ENCODE results near the gene CST1. TPM values are rescaled to one million over a fixed set of nuclear protein-coding genes. Genes with fewer than 3 reads are reported as not detected.
"Not testable (repeated sequence)": the region's sequence is repeated elsewhere in the genome, so short reads cannot be mapped to it uniquely, and the experiment has no call there.

The CST1 gene
- total RNA-seq, 1 donor from 2014 or later = not detected

DNA sequence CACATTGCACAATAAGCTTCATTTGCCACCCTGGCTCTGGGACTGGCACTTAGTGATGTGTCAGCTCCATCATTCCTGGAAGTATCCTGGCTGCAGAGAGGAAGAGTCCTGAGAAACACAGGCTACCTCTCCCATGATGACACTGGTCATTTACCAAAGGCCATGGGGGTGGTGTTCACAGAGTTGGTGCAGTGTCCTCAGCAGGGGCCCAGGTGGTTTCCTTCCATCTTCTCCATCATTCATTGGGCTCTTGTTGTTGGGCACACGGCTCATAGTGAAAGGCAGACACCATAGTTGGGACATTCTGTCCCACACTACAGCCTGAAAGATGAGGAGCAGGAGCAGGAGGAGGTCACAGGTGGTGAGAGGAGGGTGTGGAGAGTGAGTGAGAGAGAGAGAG is 15.8 kb upstream of the CST1 start:
- Histone ChIP-seq H3K36me3 (ENCODE audit: insufficient read depth, low read length) (no peaks in the 10 kb centered on the region), H4K20me1 (ENCODE audit: insufficient read depth, low read length) (no peaks in the 10 kb centered on the region), H3K4me3 (ENCODE audit: insufficient read depth, low read depth, low read length) (no peak overlapping the region), H3K27ac (ENCODE audit: low read depth, low read length) (no peak overlapping the region), H3K9me3 (ENCODE audit: insufficient read depth, low read depth, low read length) (no peaks in the 10 kb centered on the region), H3K79me2 (ENCODE audit: insufficient read depth, low read length) (no peaks in the 10 kb centered on the region), H3K27me3 (ENCODE audit: insufficient read depth, low read length) (peaks cover 2% of the 10 kb centered on the region), H3K9ac (ENCODE audit: low read length) (no peak overlapping the region), H3K4me1 (ENCODE audit: insufficient read depth, low read length) (no peaks in the 10 kb centered on the region), H3K4me2 (ENCODE audit: low read length) (no peak overlapping the region), H2AFZ (ENCODE audit: low read depth, low read length) (no peak overlapping the region)
- Mint-ChIP-seq H3K27ac (ENCODE audit: unreplicated experiment) (no peak overlapping the region), H3K4me3 (ENCODE audit: unreplicated experiment) (no peak overlapping the region), H3K36me3 (ENCODE audit: low read depth, unreplicated experiment) (no peaks in the 10 kb centered on the region), H3K27me3 (ENCODE audit: low read depth, unreplicated experiment) (peaks cover 28% of the 10 kb centered on the region), H3K9me3 (ENCODE audit: unreplicated experiment) (peaks cover 4% of the 10 kb centered on the region), H3K4me1 (ENCODE audit: low read depth, unreplicated experiment) (no peaks in the 10 kb centered on the region)
- FAIRE-seq (no peak), DNase-seq (ENCODE audit: low read depth) (no peak)
- TF ChIP-seq, protein P1, sequence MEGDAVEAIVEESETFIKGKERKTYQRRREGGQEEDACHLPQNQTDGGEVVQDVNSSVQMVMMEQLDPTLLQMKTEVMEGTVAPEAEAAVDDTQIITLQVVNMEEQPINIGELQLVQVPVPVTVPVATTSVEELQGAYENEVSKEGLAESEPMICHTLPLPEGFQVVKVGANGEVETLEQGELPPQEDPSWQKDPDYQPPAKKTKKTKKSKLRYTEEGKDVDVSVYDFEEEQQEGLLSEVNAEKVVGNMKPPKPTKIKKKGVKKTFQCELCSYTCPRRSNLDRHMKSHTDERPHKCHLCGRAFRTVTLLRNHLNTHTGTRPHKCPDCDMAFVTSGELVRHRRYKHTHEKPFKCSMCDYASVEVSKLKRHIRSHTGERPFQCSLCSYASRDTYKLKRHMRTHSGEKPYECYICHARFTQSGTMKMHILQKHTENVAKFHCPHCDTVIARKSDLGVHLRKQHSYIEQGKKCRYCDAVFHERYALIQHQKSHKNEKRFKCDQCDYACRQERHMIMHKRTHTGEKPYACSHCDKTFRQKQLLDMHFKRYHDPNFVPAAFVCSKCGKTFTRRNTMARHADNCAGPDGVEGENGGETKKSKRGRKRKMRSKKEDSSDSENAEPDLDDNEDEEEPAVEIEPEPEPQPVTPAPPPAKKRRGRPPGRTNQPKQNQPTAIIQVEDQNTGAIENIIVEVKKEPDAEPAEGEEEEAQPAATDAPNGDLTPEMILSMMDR (IDR thresholded peaks at IDR 0.05; ENCODE audit: insufficient read depth, low read depth, low read length) = no peak
- TF ChIP-seq EZH2 (IDR thresholded peaks at IDR 0.05; ENCODE audit: insufficient read depth, low read length) = no peak

DNA sequence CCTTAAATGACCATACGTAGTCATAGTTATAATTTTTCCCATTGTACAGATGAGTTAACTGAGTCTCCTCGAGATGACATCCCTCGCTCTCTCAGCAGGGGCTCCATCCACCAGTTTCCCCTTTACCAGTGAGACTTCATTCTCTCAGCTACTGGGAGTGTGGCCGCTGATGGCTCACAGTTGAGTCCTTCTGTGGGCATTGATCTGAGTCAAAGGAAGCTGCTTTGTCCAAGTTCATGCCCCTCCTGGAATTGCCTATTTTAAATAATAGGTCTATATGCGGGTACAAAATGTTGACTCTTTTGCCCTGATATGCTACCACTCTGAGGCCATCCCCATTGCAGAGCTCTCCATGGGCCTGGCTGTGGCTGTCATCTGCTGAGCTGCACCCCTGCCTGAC is 14.8 kb upstream of the CST1 start:
- Histone ChIP-seq H3K4me3 (ENCODE audit: insufficient read depth, low read depth, low read length) (no peak overlapping the region), H3K9ac (ENCODE audit: low read length) (no peak overlapping the region), H3K36me3 (ENCODE audit: insufficient read depth, low read length) (no peaks in the 10 kb centered on the region), H3K4me1 (ENCODE audit: insufficient read depth, low read length) (no peaks in the 10 kb centered on the region), H3K27ac (ENCODE audit: low read depth, low read length) (no peak overlapping the region), H3K9me3 (ENCODE audit: insufficient read depth, low read depth, low read length) (no peaks in the 10 kb centered on the region), H3K27me3 (ENCODE audit: insufficient read depth, low read length) (peaks cover 2% of the 10 kb centered on the region), H3K4me2 (ENCODE audit: low read length) (no peak overlapping the region), H2AFZ (ENCODE audit: low read depth, low read length) (no peak overlapping the region), H4K20me1 (ENCODE audit: insufficient read depth, low read length) (no peaks in the 10 kb centered on the region), H3K79me2 (ENCODE audit: insufficient read depth, low read length) (no peaks in the 10 kb centered on the region)
- Mint-ChIP-seq H3K36me3 (ENCODE audit: low read depth, unreplicated experiment) (no peaks in the 10 kb centered on the region), H3K4me1 (ENCODE audit: low read depth, unreplicated experiment) (no peaks in the 10 kb centered on the region), H3K27ac (ENCODE audit: unreplicated experiment) (no peak overlapping the region), H3K4me3 (ENCODE audit: unreplicated experiment) (no peak overlapping the region), H3K27me3 (ENCODE audit: low read depth, unreplicated experiment) (peaks cover 27% of the 10 kb centered on the region), H3K9me3 (ENCODE audit: unreplicated experiment) (peaks cover 4% of the 10 kb centered on the region)
- no peak for FAIRE-seq
- TF ChIP-seq, protein P1 (IDR thresholded peaks at IDR 0.05; ENCODE audit: insufficient read depth, low read depth, low read length) = no peak
- TF ChIP-seq EZH2 (IDR thresholded peaks at IDR 0.05; ENCODE audit: insufficient read depth, low read length) = no peak
- DNase-seq (ENCODE audit: low read depth) = no peak

DNA sequence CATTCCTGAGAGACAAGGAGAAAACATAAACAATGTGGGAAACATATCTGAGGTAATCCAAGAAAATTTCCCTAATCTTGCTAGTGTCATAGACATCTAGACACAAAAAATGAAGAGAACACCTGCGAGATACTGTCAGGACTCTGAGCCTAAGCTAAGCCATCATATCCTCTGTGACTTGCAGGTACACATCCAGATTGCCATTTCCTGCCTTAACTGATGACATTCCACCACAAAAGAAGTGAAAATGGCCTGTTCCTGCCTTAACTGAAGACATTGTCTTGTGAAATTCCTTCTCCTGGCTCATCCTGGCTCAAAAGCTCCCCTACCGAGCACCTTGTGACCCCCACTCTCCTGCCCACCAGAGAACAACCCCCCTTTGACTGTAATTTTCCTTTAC is 13.9 kb upstream of the CST1 start:
- FAIRE-seq; H3K4me2 ChIP-seq (ENCODE audit: low read length): not testable (repeated sequence)

More for the DNA sequence above, 13.9 kb upstream of the CST1 start:
- DNase-seq (ENCODE audit: low read depth); H3K36me3 ChIP-seq (ENCODE audit: insufficient read depth, low read length); H3K4me3 ChIP-seq (ENCODE audit: insufficient read depth, low read depth, low read length); H3K27ac ChIP-seq (ENCODE audit: low read depth, low read length); H3K36me3 Mint-ChIP-seq (ENCODE audit: low read depth, unreplicated experiment); H3K4me3 Mint-ChIP-seq (ENCODE audit: unreplicated experiment); H3K79me2 ChIP-seq (ENCODE audit: insufficient read depth, low read length); H3K27me3 ChIP-seq (ENCODE audit: insufficient read depth, low read length); H3K4me1 Mint-ChIP-seq (ENCODE audit: low read depth, unreplicated experiment); H3K9me3 ChIP-seq (ENCODE audit: insufficient read depth, low read depth, low read length); H3K9ac ChIP-seq (ENCODE audit: low read length); H2AFZ ChIP-seq (ENCODE audit: low read depth, low read length); H3K4me1 ChIP-seq (ENCODE audit: insufficient read depth, low read length); H3K9me3 Mint-ChIP-seq (ENCODE audit: unreplicated experiment); H3K27ac Mint-ChIP-seq (ENCODE audit: unreplicated experiment); H4K20me1 ChIP-seq (ENCODE audit: insufficient read depth, low read length): not testable (repeated sequence)
- peaks cover 23% of the 10 kb centered on the region for H3K27me3 Mint-ChIP-seq (ENCODE audit: low read depth, unreplicated experiment)
